Measurements from ENCODE around the gene BMPR1A.

The BMPR1A gene

GRCh38 chr10:86981716-86982115 lies 225.3 kb downstream of the BMPR1A start:
- H3K27ac ChIP-seq = no peak overlapping the region
- TF ChIP-seq CTCF (conservative IDR thresholded peaks at IDR 0.05) = no peak
- no peak for TF ChIP-seq ZFX (IDR thresholded peaks at IDR 0.05)

Measured in C4-2B (cell line).